ENCODE results near the gene RAPSN.
A peak's percentile ranks its signal among the peaks of the same experiment; 100 is the strongest.

The RAPSN gene

DNA sequence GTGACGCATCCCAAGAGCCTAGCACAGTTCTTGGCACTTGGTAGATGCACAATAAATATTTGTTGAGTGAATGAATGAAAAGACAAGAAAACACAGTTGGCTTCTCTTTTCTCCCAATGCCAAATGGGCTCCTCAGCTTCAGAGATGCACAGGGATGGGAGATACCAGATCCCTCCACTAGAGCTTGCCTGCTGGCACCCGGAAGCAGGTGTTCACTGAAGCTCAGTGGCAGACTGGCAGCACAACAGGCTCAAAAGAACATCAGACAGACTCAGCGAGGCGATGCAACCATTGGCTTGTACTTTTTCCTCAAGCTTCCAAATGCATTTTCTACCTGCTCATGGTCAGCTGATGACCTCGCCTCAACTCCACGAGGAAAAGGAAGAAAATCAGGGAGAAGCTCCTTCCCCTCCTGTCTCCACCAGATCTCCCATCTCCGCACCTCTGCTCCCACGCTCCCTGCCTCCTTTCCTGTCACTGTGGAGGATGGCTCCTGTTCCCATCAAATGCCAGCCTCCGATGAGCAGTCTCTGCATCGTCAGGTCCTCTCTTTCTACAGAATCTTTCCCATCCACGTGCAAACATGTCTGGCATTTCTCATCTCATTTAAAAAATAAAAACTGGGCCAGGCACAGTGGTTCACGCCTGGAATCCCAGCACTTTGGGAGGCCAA is 5.8 kb downstream of the RAPSN start:
- no peak for DNase-seq
- Mint-ChIP-seq H3K9me3 (no peaks in the 10 kb centered on the region), H3K27me3 (ENCODE audit: low read depth, poor library complexity) (peaks cover 12% of the 10 kb centered on the region), H3K4me3 (no peak overlapping the region), H3K36me3 (ENCODE audit: low read depth) (no peaks in the 10 kb centered on the region), H3K27ac (peak overlapping the region; percentile 42), H3K4me1 (peaks cover 14% of the 10 kb centered on the region)
- TF ChIP-seq CTCF (IDR thresholded peaks at IDR 0.05), result no peak

DNA sequence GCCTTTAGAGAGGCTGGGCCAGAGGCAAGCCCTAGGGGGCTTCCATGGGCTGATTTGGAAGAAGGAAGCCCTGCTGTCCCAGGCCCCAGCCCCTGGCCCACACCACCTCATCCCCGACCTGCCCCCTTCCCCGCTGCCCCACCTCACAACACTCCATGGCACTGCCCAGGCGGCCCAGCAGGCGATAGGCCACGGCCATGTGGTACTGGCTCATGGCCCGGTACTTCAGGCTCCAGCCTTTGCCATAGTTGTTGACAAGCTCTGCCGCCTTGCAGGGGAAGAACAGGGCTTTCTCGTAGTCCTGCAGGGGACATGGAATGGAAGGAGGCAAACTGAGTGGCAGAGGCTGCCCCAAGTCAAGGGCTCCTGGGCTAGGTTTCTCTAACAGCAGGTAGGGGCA is 6.4 kb downstream of the RAPSN start:
- TF ChIP-seq CTCF (IDR thresholded peaks at IDR 0.05), result no peak
- H3K4me1 Mint-ChIP-seq, result peaks cover 16% of the 10 kb centered on the region
- no peak for DNase-seq
- no peaks in the 10 kb centered on the region for H3K9me3 Mint-ChIP-seq
- no peak overlapping the region for H3K27ac Mint-ChIP-seq
- peaks cover 12% of the 10 kb centered on the region for H3K27me3 Mint-ChIP-seq (ENCODE audit: low read depth, poor library complexity)
- no peaks in the 10 kb centered on the region for H3K36me3 Mint-ChIP-seq (ENCODE audit: low read depth)
- H3K4me3 Mint-ChIP-seq, result no peak overlapping the region

DNA sequence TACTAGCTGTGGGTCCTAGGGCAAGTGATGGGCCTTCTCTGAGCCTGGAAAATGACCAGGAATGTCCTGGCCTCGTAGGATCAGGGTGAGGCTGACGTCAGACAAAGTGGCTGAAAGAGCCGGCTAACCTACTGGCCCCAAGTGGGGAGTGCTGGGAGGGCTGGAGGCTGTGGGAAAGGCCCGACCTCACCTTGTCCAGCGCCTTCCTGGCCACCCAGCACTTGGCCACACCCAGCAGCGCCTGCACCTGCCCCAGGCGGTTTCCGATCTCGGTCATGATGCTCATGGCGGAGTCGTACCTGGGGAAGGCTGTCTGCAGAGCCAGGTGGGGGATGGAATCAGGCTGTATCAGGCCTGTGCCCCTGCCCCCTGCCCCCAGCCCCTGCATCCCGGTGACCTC is 7.5 kb downstream of the RAPSN start:
- peaks cover 7% of the 10 kb centered on the region for H3K27me3 Mint-ChIP-seq (ENCODE audit: low read depth, poor library complexity)
- no peak for TF ChIP-seq CTCF (IDR thresholded peaks at IDR 0.05)
- H3K9me3 Mint-ChIP-seq, result no peaks in the 10 kb centered on the region
- H3K4me1 Mint-ChIP-seq, result peaks cover 19% of the 10 kb centered on the region
- H3K36me3 Mint-ChIP-seq (ENCODE audit: low read depth), result no peaks in the 10 kb centered on the region
- DNase-seq, result no peak
- no peak overlapping the region for H3K27ac Mint-ChIP-seq
- H3K4me3 Mint-ChIP-seq, result no peak overlapping the region

GRCh38 chr11:47440054-47440476 is 8.9 kb downstream of the RAPSN start:
- no peak overlapping the region for H3K4me3 Mint-ChIP-seq
- H3K36me3 Mint-ChIP-seq (ENCODE audit: low read depth), result no peaks in the 10 kb centered on the region
- H3K27me3 Mint-ChIP-seq (ENCODE audit: low read depth, poor library complexity), result peaks cover 7% of the 10 kb centered on the region
- H3K9me3 Mint-ChIP-seq, result no peaks in the 10 kb centered on the region
- H3K4me1 Mint-ChIP-seq, result peaks cover 19% of the 10 kb centered on the region
- no peak for DNase-seq
- TF ChIP-seq CTCF (IDR thresholded peaks at IDR 0.05), result no peak
- no peak overlapping the region for H3K27ac Mint-ChIP-seq

DNA sequence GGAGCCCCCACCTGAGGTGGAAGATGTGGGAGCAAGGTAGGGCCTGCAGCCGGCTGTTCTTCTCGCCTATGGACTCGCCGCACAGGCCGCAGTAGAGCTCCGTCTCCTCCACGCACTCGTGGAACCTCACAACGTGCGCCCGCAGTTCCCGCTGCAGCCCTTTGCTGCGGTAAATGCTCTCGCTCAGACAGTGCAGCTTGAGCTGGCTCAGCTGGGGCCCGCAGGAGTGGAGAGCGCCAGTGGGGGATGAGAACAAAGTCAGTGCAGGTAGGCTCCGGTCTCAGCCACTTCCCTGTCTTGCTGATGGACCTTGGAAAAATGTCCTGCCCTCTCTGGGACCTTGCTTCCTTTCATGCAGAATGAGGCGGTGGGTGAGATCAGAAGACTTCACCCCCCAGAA is 10.2 kb downstream of the RAPSN start:
- Mint-ChIP-seq H3K27me3 (ENCODE audit: low read depth, poor library complexity) (peaks cover 7% of the 10 kb centered on the region), H3K4me3 (no peak overlapping the region), H3K36me3 (ENCODE audit: low read depth) (no peaks in the 10 kb centered on the region), H3K27ac (no peak overlapping the region), H3K4me1 (peaks cover 12% of the 10 kb centered on the region), H3K9me3 (no peaks in the 10 kb centered on the region)
- DNase-seq, result no peak
- TF ChIP-seq CTCF (IDR thresholded peaks at IDR 0.05), result no peak

GRCh38 chr11:47437746-47438418 is 11.1 kb downstream of the RAPSN start:
- Mint-ChIP-seq H3K4me1 (peaks cover 5% of the 10 kb centered on the region), H3K36me3 (ENCODE audit: low read depth) (no peaks in the 10 kb centered on the region), H3K4me3 (no peak overlapping the region), H3K9me3 (no peaks in the 10 kb centered on the region), H3K27me3 (ENCODE audit: low read depth, poor library complexity) (peaks cover 7% of the 10 kb centered on the region), H3K27ac (no peak overlapping the region)
- TF ChIP-seq CTCF (IDR thresholded peaks at IDR 0.05), result no peak
- no peak for DNase-seq

All from nephron progenitor cell (in vitro differentiated cells).